PC-3 (cell line): ENCODE results near the gene NSG2. TPM values are rescaled to one million over a fixed set of nuclear protein-coding genes. Genes with fewer than 3 reads are reported as not detected.

ENCODE experiments used
- ATAC-seq: fragments of 200-7000 bp; cut with Tn5 transposase; 2 replicates; pipeline ENCODE4 v1.9.1; 2020; ENCODE audit warnings: mild to moderate bottlenecking, moderate library complexity
- BruUV-seq: library from RNA; stranded (reverse); fragments of 400-500 nt; replicated peaks from 2 replicates; lab custom pipeline; 2021; lab: Mats Ljungman, UMichigan
- CTCF ChIA-PET: fragments of 300-600 bp; sonication (Branson Sonifier 250); formaldehyde crosslinking; loops from one replicate; lab custom pipeline; 2022; ENCODE audit warnings: antibody characterized with exemption; lab: Charles Lee
- POLR2A ChIA-PET: fragments of 300-600 bp; sonication (Branson Sonifier 250); formaldehyde crosslinking; loops from one replicate; lab custom pipeline; 2022; ENCODE audit warnings: antibody characterized with exemption; ENCODE audit not compliant: unreplicated experiment; lab: Charles Lee
- DNase-seq: peaks from one replicate; pipeline ENCODE4 v3.0.0-alpha.2; 2015
- H2AFZ ChIP-seq: fragments of 300-600 bp; sonication (generic); 2 replicates; pipeline ENCODE4 v1.6.0; 2016; ENCODE audit warnings: antibody characterized with exemption, low read length
- H3F3A ChIP-seq: fragments of 300-600 bp; sonication (generic); one replicate; pipeline ENCODE4 v1.6.0; 2017; ENCODE audit warnings: antibody characterized with exemption, low read length, control low read depth, mild to moderate bottlenecking; ENCODE audit not compliant: unreplicated experiment
- H3K27ac ChIP-seq: fragments of 300-600 bp; sonication (generic); 2 replicates; pipeline ENCODE4 v1.5.1; 2016; ENCODE audit warnings: mild to moderate bottlenecking, low read length
- H3K27me3 ChIP-seq: fragments of 300-600 bp; sonication (generic); 2 replicates; pipeline ENCODE4 v1.6.1; 2016; ENCODE audit warnings: low read length, mixed read lengths
- H3K36me3 ChIP-seq: fragments of 300-600 bp; sonication (generic); 2 replicates; pipeline ENCODE4 v1.6.1; 2016; ENCODE audit warnings: low read depth, mixed run types, low read length, mixed read lengths
- H3K4me1 ChIP-seq: fragments of 300-600 bp; sonication (generic); 2 replicates; pipeline ENCODE4 v1.5.1; 2016; ENCODE audit warnings: low read length; ENCODE audit not compliant: insufficient read depth
- H3K4me2 ChIP-seq: fragments of 300-600 bp; sonication (generic); 2 replicates; pipeline ENCODE4 v1.6.0; 2016; ENCODE audit warnings: low read length
- H3K4me3 ChIP-seq: fragments of 300-600 bp; sonication (generic); 2 replicates; pipeline ENCODE4 v1.5.1; 2016; ENCODE audit warnings: mild to moderate bottlenecking, low read length, mixed read lengths
- H3K79me2 ChIP-seq: fragments of 300-600 bp; sonication (generic); 2 replicates; pipeline ENCODE4 v1.6.1; 2017; ENCODE audit warnings: low read length, mixed read lengths
- H3K9ac ChIP-seq: fragments of 300-600 bp; sonication (generic); 2 replicates; pipeline ENCODE4 v1.6.0; 2016; ENCODE audit warnings: mild to moderate bottlenecking, low read length
- H3K9me2 ChIP-seq: fragments of 300-600 bp; sonication (generic); replicated peaks from 2 replicates; pipeline ENCODE4 v1.6.1; 2016; ENCODE audit warnings: mixed run types, low read length, mixed read lengths
- H3K9me3 ChIP-seq: fragments of 300-600 bp; sonication (generic); 2 replicates; pipeline ENCODE4 v1.6.1; 2016; ENCODE audit warnings: low read length, mixed read lengths
- H4K20me1 ChIP-seq: fragments of 300-600 bp; sonication (generic); 2 replicates; pipeline ENCODE4 v1.6.1; 2016; ENCODE audit warnings: low read length, mixed read lengths
- CTCF ChIP-seq: fragments of 300-600 bp; sonication (generic); conservative IDR thresholded peaks from 2 replicates; pipeline ENCODE4 v1.5.1; 2017; ENCODE audit warnings: antibody characterized with exemption, low read depth, mild to moderate bottlenecking, low read length
- EZH2 ChIP-seq: fragments of 300-600 bp; sonication (generic); IDR thresholded peaks from one replicate; pipeline ENCODE4 v1.6.1; 2017; ENCODE audit warnings: antibody characterized with exemption, mild to moderate bottlenecking, low read length; ENCODE audit not compliant: unreplicated experiment
- EZH2phosphoT487 ChIP-seq: fragments of 300-600 bp; sonication (generic); IDR thresholded peaks from 2 replicates; pipeline ENCODE4 v1.6.1; 2018; ENCODE audit warnings: mild to moderate bottlenecking, antibody characterized with exemption, low read length, borderline replicate concordance
- intact Hi-C: fragments of 100-400 bp; cut with micrococcal nuclease; formaldehyde crosslinking; loops from 2 replicates; pipeline ENCODE4 v1.9.0; 2023
- total RNA-seq: library from RNA; depleted of rRNA; stranded (reverse); fragments of >200 nt; gene quantifications from 2 replicates; pipeline ENCODE4 v1.2.3, GENCODE V29; 2014

Gene NSG2
- total RNA-seq, 1 experiment from 2014 or later, result 0.07 TPM

- peaks cover 75% of the 10 kb centered on the region for H3K27me3 ChIP-seq
- no peak overlapping the region for H3K4me3 ChIP-seq
- no peak overlapping the region for H3K4me2 ChIP-seq
- H4K20me1 ChIP-seq, result no peaks in the 10 kb centered on the region
- no peak overlapping the region for H3K27ac ChIP-seq
- no TSS peak for BruUV-seq
- CTCF ChIA-PET, result no interaction called here
- no peaks in the 10 kb centered on the region for H3K36me3 ChIP-seq
- H3F3A ChIP-seq, result no peaks in the 10 kb centered on the region
- H3K9ac ChIP-seq, result no peak overlapping the region
- no peaks in the 10 kb centered on the region for H3K4me1 ChIP-seq
- no peak overlapping the region for H2AFZ ChIP-seq
- TF ChIP-seq CTCF (no peak), EZH2phosphoT487 (no peak)
- DNase-seq (no peak), ATAC-seq (no peak)
- intact Hi-C loops, result no loop called here
- no peaks in the 10 kb centered on the region for H3K9me3 ChIP-seq
- POLR2A ChIA-PET, result no interaction called here
- no peaks in the 10 kb centered on the region for H3K9me2 ChIP-seq
- no peaks in the 10 kb centered on the region for H3K79me2 ChIP-seq
Observed at GRCh38 chr5:174110310-174110709, 64.8 kb downstream of the NSG2 start.

GRCh38 chr5:174111287-174111973 is 65.9 kb downstream of the NSG2 start:
- ATAC-seq (no peak), DNase-seq (no peak)
- BruUV-seq, result no TSS peak
- Histone ChIP-seq H3F3A (no peaks in the 10 kb centered on the region), H3K9me3 (no peaks in the 10 kb centered on the region), H3K4me2 (no peak overlapping the region), H3K9ac (no peak overlapping the region), H3K79me2 (no peaks in the 10 kb centered on the region), H4K20me1 (no peaks in the 10 kb centered on the region), H3K36me3 (no peaks in the 10 kb centered on the region), H3K4me3 (no peak overlapping the region), H3K27me3 (peaks cover 75% of the 10 kb centered on the region), H3K27ac (no peak overlapping the region), H3K4me1 (no peaks in the 10 kb centered on the region), H3K9me2 (no peaks in the 10 kb centered on the region), H2AFZ (no peak overlapping the region)
- POLR2A ChIA-PET, result no interaction called here
- TF ChIP-seq EZH2phosphoT487 (no peak), EZH2 (no peak), CTCF (no peak)
- CTCF ChIA-PET, result no interaction called here
- intact Hi-C loops, result no loop called here

DNA sequence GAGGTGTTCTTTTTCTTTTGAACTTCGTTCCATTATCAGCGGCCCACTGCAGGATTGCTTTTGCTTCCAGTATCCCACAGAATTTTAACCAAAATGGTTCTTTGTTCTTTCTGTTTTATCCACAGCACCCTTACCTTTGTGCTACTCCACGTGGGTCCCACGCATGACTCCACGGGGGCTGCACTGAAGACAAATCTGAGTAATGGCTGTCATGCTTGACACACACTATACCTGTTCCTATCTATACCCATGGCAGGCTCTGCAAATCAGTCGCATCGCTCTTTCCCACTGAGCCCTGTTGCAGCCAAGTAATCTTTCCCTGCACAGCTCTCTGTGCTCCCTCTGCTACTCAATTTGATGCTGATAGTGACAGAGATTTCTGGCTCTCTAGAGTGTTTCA is 69.7 kb downstream of the NSG2 start:
- no peaks in the 10 kb centered on the region for H3K79me2 ChIP-seq
- no TSS peak for BruUV-seq
- no peaks in the 10 kb centered on the region for H3F3A ChIP-seq
- H3K27ac ChIP-seq, result no peak overlapping the region
- no peak for TF ChIP-seq EZH2phosphoT487
- no peak for TF ChIP-seq CTCF
- no peak overlapping the region for H3K4me3 ChIP-seq
- no peaks in the 10 kb centered on the region for H3K9me3 ChIP-seq
- peaks cover 77% of the 10 kb centered on the region for H3K27me3 ChIP-seq
- DNase-seq (no peak), ATAC-seq (no peak)
- POLR2A ChIA-PET, result no interaction called here
- no peak overlapping the region for H3K4me2 ChIP-seq
- H3K36me3 ChIP-seq, result no peaks in the 10 kb centered on the region
- H4K20me1 ChIP-seq, result no peaks in the 10 kb centered on the region
- no peak overlapping the region for H3K9ac ChIP-seq
- intact Hi-C loops, result no loop called here
- no peak overlapping the region for H2AFZ ChIP-seq
- CTCF ChIA-PET, result no interaction called here
- H3K4me1 ChIP-seq, result no peaks in the 10 kb centered on the region
- H3K9me2 ChIP-seq, result no peaks in the 10 kb centered on the region
